ENCODE measurements around the gene SOCS7.

SOCS7 gene

GRCh38 chr17:38353086-38353604, 1.5 kb downstream of the SOCS7 start:
- peaks cover 37% of the 10 kb centered on the region for H3K4me1 ChIP-seq (ENCODE audit: control insufficient read depth, insufficient read depth, low read length)
- no peaks in the 10 kb centered on the region for H3K27me3 ChIP-seq (ENCODE audit: control insufficient read depth, insufficient read depth, low read length)
- no peaks in the 10 kb centered on the region for H3K9me3 ChIP-seq (ENCODE audit: control insufficient read depth, insufficient read depth, low read depth, low read length)
- peak overlapping the region; percentile 63 for H3K4me3 ChIP-seq (ENCODE audit: low read depth, low read length)
- no peak overlapping the region for H3K27ac ChIP-seq (ENCODE audit: low read depth, low read length)
- peak overlapping the region; percentile 43 for H3K9ac ChIP-seq (ENCODE audit: low read length)
- H3K36me3 ChIP-seq (ENCODE audit: control insufficient read depth, insufficient read depth, low read length) = no peaks in the 10 kb centered on the region

GRCh38 chr17:38353668-38354067, 2.0 kb downstream of the SOCS7 start:
- Histone ChIP-seq H3K27ac (ENCODE audit: low read depth, low read length) (no peak overlapping the region), H3K4me3 (ENCODE audit: low read depth, low read length) (0 out of 2 replicates have a peak overlapping the region, but pooled peaks have one; percentile 10), H3K27me3 (ENCODE audit: control insufficient read depth, insufficient read depth, low read length) (no peaks in the 10 kb centered on the region), H3K4me1 (ENCODE audit: control insufficient read depth, insufficient read depth, low read length) (peaks cover 38% of the 10 kb centered on the region), H3K9ac (ENCODE audit: low read length) (no peak overlapping the region), H3K36me3 (ENCODE audit: control insufficient read depth, insufficient read depth, low read length) (no peaks in the 10 kb centered on the region), H3K9me3 (ENCODE audit: control insufficient read depth, insufficient read depth, low read depth, low read length) (no peaks in the 10 kb centered on the region)

- Histone ChIP-seq H3K9me3 (ENCODE audit: control insufficient read depth, insufficient read depth, low read depth, low read length) (no peaks in the 10 kb centered on the region), H3K27ac (ENCODE audit: low read depth, low read length) (no peak overlapping the region), H3K4me1 (ENCODE audit: control insufficient read depth, insufficient read depth, low read length) (peaks cover 38% of the 10 kb centered on the region), H3K4me3 (ENCODE audit: low read depth, low read length) (no peak overlapping the region), H3K27me3 (ENCODE audit: control insufficient read depth, insufficient read depth, low read length) (no peaks in the 10 kb centered on the region), H3K36me3 (ENCODE audit: control insufficient read depth, insufficient read depth, low read length) (no peaks in the 10 kb centered on the region), H3K9ac (ENCODE audit: low read length) (no peak overlapping the region)
Measured at GRCh38 chr17:38354466-38354865, 2.8 kb downstream of the SOCS7 start.

- no peak overlapping the region for H3K4me3 ChIP-seq (ENCODE audit: low read depth, low read length)
Measured at GRCh38 chr17:38355251-38355650, 3.6 kb downstream of the SOCS7 start.

GRCh38 chr17:38357486-38358123, 6.0 kb downstream of the SOCS7 start:
- H3K4me1 ChIP-seq (ENCODE audit: control insufficient read depth, insufficient read depth, low read length) = peaks cover 34% of the 10 kb centered on the region
- H3K9me3 ChIP-seq (ENCODE audit: control insufficient read depth, insufficient read depth, low read depth, low read length) = no peaks in the 10 kb centered on the region
- no peak overlapping the region for H3K9ac ChIP-seq (ENCODE audit: low read length)
- no peak overlapping the region for H3K27ac ChIP-seq (ENCODE audit: low read depth, low read length)
- no peaks in the 10 kb centered on the region for H3K27me3 ChIP-seq (ENCODE audit: control insufficient read depth, insufficient read depth, low read length)
- no peak overlapping the region for H3K4me3 ChIP-seq (ENCODE audit: low read depth, low read length)
- no peaks in the 10 kb centered on the region for H3K36me3 ChIP-seq (ENCODE audit: control insufficient read depth, insufficient read depth, low read length)

More at GRCh38 chr17:38355251-38355650, 3.6 kb downstream of the SOCS7 start:
- Histone ChIP-seq H3K4me1 (ENCODE audit: control insufficient read depth, insufficient read depth, low read length) (peaks cover 36% of the 10 kb centered on the region), H3K9me3 (ENCODE audit: control insufficient read depth, insufficient read depth, low read depth, low read length) (no peaks in the 10 kb centered on the region), H3K27me3 (ENCODE audit: control insufficient read depth, insufficient read depth, low read length) (no peaks in the 10 kb centered on the region), H3K36me3 (ENCODE audit: control insufficient read depth, insufficient read depth, low read length) (no peaks in the 10 kb centered on the region), H3K27ac (ENCODE audit: low read depth, low read length) (no peak overlapping the region), H3K9ac (ENCODE audit: low read length) (peak overlapping the region; percentile 3)

- Histone ChIP-seq H3K4me3 (ENCODE audit: low read depth, low read length) (no peak overlapping the region), H3K4me1 (ENCODE audit: control insufficient read depth, insufficient read depth, low read length) (peaks cover 28% of the 10 kb centered on the region), H3K36me3 (ENCODE audit: control insufficient read depth, insufficient read depth, low read length) (no peaks in the 10 kb centered on the region), H3K27ac (ENCODE audit: low read depth, low read length) (peak overlapping the region; percentile 33; the same call in 1 of the 2 replicates), H3K27me3 (ENCODE audit: control insufficient read depth, insufficient read depth, low read length) (no peaks in the 10 kb centered on the region), H3K9me3 (ENCODE audit: control insufficient read depth, insufficient read depth, low read depth, low read length) (no peaks in the 10 kb centered on the region), H3K9ac (ENCODE audit: low read length) (no peak overlapping the region)
Measured at GRCh38 chr17:38358586-38359513, 7.2 kb downstream of the SOCS7 start.

- Histone ChIP-seq H3K36me3 (ENCODE audit: control insufficient read depth, insufficient read depth, low read length) (peaks cover 20% of the 10 kb centered on the region), H3K4me3 (ENCODE audit: low read depth, low read length) (no peak overlapping the region), H3K9ac (ENCODE audit: low read length) (no peak overlapping the region), H3K9me3 (ENCODE audit: control insufficient read depth, insufficient read depth, low read depth, low read length) (no peaks in the 10 kb centered on the region), H3K27me3 (ENCODE audit: control insufficient read depth, insufficient read depth, low read length) (no peaks in the 10 kb centered on the region), H3K4me1 (ENCODE audit: control insufficient read depth, insufficient read depth, low read length) (peaks cover 12% of the 10 kb centered on the region), H3K27ac (ENCODE audit: low read depth, low read length) (no peak overlapping the region)
Measured at GRCh38 chr17:38361694-38362465, 10.2 kb downstream of the SOCS7 start.

- Histone ChIP-seq H3K9me3 (ENCODE audit: control insufficient read depth, insufficient read depth, low read depth, low read length) (no peaks in the 10 kb centered on the region), H3K27me3 (ENCODE audit: control insufficient read depth, insufficient read depth, low read length) (no peaks in the 10 kb centered on the region), H3K9ac (ENCODE audit: low read length) (no peak overlapping the region), H3K4me3 (ENCODE audit: low read depth, low read length) (no peak overlapping the region), H3K36me3 (ENCODE audit: control insufficient read depth, insufficient read depth, low read length) (peaks cover 26% of the 10 kb centered on the region), H3K27ac (ENCODE audit: low read depth, low read length) (no peak overlapping the region), H3K4me1 (ENCODE audit: control insufficient read depth, insufficient read depth, low read length) (peaks cover 12% of the 10 kb centered on the region)
Measured at GRCh38 chr17:38363016-38363415, 11.4 kb downstream of the SOCS7 start.

GRCh38 chr17:38364741-38365140, 13.1 kb downstream of the SOCS7 start:
- H3K36me3 ChIP-seq (ENCODE audit: control insufficient read depth, insufficient read depth, low read length) = peaks cover 41% of the 10 kb centered on the region
- H3K27me3 ChIP-seq (ENCODE audit: control insufficient read depth, insufficient read depth, low read length) = no peaks in the 10 kb centered on the region
- H3K4me3 ChIP-seq (ENCODE audit: low read depth, low read length) = no peak overlapping the region
- H3K9ac ChIP-seq (ENCODE audit: low read length) = no peak overlapping the region
- peaks cover 9% of the 10 kb centered on the region for H3K4me1 ChIP-seq (ENCODE audit: control insufficient read depth, insufficient read depth, low read length)
- H3K9me3 ChIP-seq (ENCODE audit: control insufficient read depth, insufficient read depth, low read depth, low read length) = no peaks in the 10 kb centered on the region
- no peak overlapping the region for H3K27ac ChIP-seq (ENCODE audit: low read depth, low read length)

- H3K9me3 ChIP-seq (ENCODE audit: control insufficient read depth, insufficient read depth, low read depth, low read length) = no peaks in the 10 kb centered on the region
- H3K4me1 ChIP-seq (ENCODE audit: control insufficient read depth, insufficient read depth, low read length) = no peaks in the 10 kb centered on the region
- H3K27ac ChIP-seq (ENCODE audit: low read depth, low read length) = no peak overlapping the region
- H3K9ac ChIP-seq (ENCODE audit: low read length) = no peak overlapping the region
- no peaks in the 10 kb centered on the region for H3K27me3 ChIP-seq (ENCODE audit: control insufficient read depth, insufficient read depth, low read length)
- H3K4me3 ChIP-seq (ENCODE audit: low read depth, low read length) = no peak overlapping the region
- H3K36me3 ChIP-seq (ENCODE audit: control insufficient read depth, insufficient read depth, low read length) = peaks cover 71% of the 10 kb centered on the region
Measured at GRCh38 chr17:38369124-38369886, 17.7 kb downstream of the SOCS7 start.
